GM12801 (cell line): ENCODE data around the gene PI16.

Experiments used
- CTCF ChIP-seq: IDR thresholded peaks from one replicate; pipeline ENCODE4 v1.5.1; 2011; ENCODE audit warnings: control low read depth; ENCODE audit not compliant: insufficient read length; ENCODE audit errors: extremely low read depth

PI16 gene

GRCh38 chr6:36955671-36956445, 1.3 kb downstream of the PI16 start:
- TF ChIP-seq CTCF = no peak

GRCh38 chr6:36956446-36956820, 1.9 kb downstream of the PI16 start:
- TF ChIP-seq CTCF = no peak

GRCh38 chr6:36957773-36958271, 3.3 kb downstream of the PI16 start:
- no peak for TF ChIP-seq CTCF

- no peak for TF ChIP-seq CTCF
Measured at GRCh38 chr6:36958775-36959554, 4.4 kb downstream of the PI16 start.

GRCh38 chr6:36959555-36960250, 5.2 kb downstream of the PI16 start:
- TF ChIP-seq CTCF = no peak

GRCh38 chr6:36961441-36962435, 7.2 kb downstream of the PI16 start:
- no peak for TF ChIP-seq CTCF
